Activated CD4-positive, alpha-beta T cell treated with anti-CD3 and anti-CD28 coated beads for 24 hours (primary cell): ENCODE results near the gene KCNK3.
"Not testable (repeated sequence)": the region's sequence is repeated elsewhere in the genome, so short reads cannot be mapped to it uniquely, and the experiment has no call there.

Source experiments
- DNase-seq, 2 donors: peaks; one replicate each; pipeline ENCODE4 v3.0.0-alpha.2; 2020; ENCODE audit warnings: low read depth in 2 of 2

Gene KCNK3

GRCh38 chr2:26692279-26692896, at the start of gene KCNK3:
TSS of gene KCNK3 (plus strand) at chr2:26692722. CDS start at chr2:26692876, 154 bp downstream.
- peak; percentile 16 to 26 for DNase-seq

GRCh38 chr2:26644188-26644835, 48.2 kb upstream of the KCNK3 start:
- no peak for DNase-seq

GRCh38 chr2:26645762-26646161, 46.8 kb upstream of the KCNK3 start:
- no peak for DNase-seq

DNA sequence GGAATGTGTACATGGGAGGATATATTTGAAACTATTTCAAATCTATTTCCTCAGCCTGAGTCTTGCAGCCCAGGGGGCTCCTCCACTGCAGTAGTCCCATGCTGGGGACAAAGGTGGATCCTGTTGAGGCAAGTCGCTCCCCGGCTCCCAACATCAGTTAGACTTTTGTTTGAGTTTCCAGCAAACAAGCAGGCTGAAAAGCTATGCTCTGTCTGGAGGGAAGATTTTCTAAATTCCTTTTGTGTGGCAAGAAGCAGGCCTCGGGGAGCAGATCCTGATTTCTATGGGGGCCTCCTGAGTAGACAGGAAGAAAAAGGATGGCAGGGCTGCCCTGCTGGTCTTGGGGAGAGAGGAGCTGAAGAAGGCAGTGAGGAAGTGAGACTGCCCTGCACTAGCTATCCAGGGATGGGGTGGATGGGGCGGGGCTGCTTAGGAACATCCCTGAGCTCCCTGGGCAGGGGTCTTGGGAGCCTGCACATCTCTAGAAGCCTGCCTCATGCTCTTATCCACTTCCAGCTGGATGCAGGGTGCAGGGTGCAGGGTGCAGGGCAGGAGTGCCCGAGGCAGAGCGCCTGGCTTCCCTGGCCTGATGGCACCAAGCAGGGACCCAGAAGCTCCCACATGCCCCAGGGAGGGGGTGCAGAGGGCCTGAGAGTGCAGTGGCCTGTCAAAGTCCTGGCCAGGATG, 45.4 kb upstream of the KCNK3 start:
- DNase-seq, result no peak

- DNase-seq, result no peak
Measured at GRCh38 chr2:26647981-26648380, 44.5 kb upstream of the KCNK3 start.

DNA sequence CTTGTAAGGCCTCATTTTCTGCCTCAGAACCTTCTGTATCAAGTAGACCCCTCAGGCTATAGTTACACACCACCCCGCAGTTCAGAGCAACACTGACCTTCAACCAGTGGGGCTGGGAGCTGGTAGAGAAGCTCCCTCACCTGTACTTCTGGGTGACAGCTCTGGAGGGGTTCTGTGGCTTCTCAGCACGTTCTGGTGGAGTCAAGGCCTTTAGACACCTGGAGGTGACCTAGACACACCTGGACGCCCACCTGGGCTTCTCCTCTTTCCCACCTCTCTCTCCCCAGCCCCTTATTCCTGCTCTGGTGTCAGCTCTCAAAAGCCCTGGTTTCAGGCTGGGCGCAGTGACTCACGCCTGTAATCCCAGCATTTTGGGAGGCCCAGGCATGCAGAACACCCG, 44.0 kb upstream of the KCNK3 start:
- DNase-seq, result no peak

- no peak for DNase-seq
Measured at GRCh38 chr2:26649322-26649721, 43.2 kb upstream of the KCNK3 start.

DNA sequence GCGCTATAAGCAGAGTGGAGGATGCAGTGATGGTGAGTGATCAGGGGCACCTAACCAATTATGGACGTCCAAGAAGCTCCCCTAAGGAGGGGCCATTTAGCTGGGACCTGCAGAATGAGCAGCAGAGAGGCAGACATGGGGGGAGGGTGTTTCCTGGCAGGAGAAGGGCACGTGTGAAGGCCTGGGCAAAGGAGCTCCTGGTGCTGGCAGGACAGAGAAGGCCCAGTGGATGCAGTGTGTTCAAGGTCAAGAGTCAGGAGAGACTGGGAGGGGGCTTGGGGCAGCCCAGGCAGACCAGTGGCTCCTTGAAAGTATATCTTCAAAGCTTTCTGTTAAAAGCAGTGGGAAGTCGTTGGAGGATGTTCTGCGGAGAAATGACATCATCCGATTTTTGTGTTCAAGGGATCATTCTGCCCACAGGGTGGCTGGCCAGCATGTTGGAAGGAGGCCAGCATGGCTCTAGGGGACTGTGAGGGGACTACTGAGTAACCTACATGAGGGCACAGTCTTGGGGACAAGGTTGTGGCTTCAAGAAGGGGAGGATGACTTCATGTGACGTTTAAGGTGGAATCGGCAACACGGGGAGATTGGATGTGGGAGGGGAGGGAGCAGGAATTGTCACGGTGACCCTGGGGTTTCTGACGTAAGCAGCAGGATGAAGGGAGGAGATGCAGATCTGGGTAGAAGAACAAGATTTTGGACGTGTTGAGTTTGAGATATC, 42.4 kb upstream of the KCNK3 start:
- DNase-seq, result no peak

- DNase-seq, result no peak
Measured at GRCh38 chr2:26650713-26651469, 41.6 kb upstream of the KCNK3 start.

DNA sequence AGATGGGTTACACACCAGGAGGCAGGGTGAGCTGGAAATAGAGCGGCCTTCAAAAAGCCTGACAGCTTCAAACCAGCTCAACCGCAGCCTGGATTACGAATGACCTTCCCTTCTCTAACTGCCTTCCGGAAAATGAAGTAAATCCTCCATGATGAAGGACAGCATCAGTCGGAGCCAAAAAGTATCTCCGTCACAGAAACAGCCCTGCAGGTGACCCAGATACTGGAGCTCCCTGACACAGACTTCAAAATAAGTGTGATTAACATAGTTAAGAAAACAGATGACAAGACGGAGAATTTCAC, 41.1 kb upstream of the KCNK3 start:
- DNase-seq, result no peak

- DNase-seq, result no peak
Measured at GRCh38 chr2:26651799-26652198, 40.7 kb upstream of the KCNK3 start.

DNA sequence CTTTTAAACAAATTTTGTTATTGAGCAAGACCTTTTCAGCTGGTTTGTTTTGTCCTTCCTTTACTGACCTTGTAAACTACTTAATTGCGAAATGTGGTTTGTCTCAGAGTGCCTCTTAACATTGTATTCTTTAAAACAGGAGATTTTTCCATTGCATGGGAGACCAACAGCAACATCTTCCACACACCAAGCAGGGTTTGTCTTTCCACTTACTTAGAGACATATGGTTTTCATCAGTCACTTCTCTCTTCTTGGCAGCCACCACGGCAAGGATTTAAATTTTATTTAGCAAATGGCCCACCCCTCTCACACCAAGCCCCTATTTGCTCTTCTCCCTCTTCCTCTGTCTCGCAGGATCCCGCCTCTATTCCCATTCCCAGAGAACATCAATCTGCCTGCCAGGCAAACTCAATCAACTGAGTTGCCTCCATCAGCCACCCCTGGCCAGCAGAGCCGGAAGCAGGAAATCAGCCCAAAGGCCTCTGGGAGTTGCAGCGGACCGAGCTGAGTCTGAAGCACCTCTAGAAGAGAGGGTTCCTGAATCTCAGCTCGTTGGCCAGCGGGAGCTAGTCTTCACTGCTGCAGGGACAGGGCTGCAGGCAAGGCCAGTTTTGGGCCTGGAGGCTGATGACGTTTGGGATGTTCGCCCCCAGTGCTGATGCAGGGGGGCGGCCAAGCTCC, 40.0 kb upstream of the KCNK3 start:
- no peak for DNase-seq

GRCh38 chr2:26653207-26654060, 39.1 kb upstream of the KCNK3 start:
- DNase-seq, result no peak

GRCh38 chr2:26654061-26654340, 38.5 kb upstream of the KCNK3 start:
- DNase-seq, result no peak

DNA sequence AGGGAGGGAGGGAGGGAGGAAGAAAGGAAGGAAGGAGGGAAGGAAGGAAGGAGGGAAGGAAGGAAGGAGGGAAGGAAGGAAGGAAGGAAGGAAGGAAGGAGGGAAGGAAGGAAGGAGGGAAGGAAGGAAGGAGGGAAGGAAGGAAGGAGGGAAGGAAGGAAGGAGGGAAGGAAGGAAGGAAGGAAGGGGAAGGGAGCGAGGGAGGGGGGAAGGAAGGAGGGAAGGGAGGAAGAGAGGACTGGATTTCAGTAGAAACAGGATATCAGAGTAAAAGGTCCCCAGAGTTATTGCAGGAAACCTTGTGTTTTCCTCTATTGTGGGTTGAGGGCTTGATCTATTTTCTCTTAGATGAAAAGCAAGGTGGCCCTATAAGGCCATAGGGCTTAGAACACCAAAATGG, 37.4 kb upstream of the KCNK3 start:
- DNase-seq, result not testable (repeated sequence)

DNA sequence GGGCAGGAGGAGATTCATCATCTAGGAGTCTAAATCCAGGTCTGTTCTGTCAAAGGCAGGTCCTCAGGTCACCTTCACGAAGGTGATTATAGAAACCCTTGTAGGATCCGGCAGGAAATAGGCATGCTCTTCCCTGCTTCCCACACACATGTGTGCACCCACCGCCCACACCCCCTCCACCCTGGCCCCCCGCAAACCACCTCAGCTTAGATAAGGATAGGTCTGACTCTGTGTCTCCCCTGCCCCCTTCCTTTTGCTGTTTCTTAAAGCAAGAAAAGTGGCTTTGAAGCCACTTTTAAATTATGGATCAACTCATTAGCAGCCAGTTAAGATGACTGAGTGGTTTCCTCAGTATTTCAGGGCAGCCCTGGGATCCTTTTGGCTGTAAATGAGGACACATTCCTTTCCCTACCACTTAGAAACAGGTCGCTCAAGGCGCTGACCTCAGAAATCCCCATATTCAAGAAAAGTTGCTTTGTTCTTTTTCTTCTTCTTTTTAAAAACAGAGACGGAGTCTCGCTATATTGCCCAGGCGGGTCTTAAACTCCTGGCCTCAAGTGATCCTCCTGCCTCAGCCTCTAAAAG, 36.8 kb upstream of the KCNK3 start:
- DNase-seq, result no peak

DNA sequence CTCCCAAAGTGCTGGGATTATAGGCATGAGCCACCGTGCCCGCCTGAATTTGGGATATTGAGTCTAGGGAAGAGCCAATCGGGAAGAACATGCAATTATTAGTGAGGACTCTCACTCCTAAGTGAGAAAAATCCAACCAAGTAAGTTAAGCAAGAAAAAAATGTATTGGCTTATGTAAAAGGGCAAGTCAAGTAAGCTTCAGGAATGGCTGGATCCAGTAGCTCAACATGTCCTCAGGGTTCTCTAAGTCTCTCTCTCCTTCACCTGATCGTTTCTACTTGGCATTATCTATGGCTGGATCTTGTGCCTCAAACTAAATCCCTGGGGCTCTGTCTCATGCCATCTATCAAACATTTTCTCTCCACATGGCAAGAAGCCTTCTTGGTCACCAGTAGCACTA, 35.3 kb upstream of the KCNK3 start:
- DNase-seq, result no peak

DNA sequence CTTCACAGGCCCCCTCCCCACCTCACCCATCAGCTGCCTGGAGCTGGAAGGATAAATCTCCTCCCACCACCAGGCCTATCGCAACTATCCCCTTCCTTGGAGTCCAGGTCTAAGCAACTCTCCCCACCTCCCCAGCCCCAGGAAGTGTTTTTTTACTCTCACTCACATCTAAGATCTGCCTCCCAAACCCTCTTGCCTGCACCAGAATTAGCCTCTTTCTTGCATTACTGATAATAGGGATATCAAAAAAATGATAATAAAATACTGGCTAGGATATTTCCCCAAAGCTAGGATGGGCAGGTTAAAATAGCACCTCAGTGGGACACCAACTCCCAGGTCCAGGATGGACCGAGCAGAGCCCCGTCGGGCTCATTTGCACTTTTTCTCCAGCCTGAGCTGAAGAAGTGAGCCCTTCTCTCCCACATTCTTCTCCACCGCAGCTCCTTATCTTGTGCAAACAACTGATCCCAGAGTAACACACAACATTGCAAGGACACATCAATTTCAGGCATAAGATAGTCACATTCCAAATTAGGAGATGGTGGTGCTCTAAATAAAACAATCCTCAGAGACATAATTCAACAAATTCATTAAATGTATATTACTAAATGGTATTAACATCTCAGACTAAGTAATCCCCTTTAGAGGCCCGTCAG, 33.7 kb upstream of the KCNK3 start:
- no peak for DNase-seq

GRCh38 chr2:26660363-26660962, 32.1 kb upstream of the KCNK3 start:
- DNase-seq, result no peak
